ENCODE data around the gene ANXA1. TPM values are rescaled to one million over a fixed set of nuclear protein-coding genes. Genes with fewer than 3 reads are reported as not detected.

ANXA1 gene
- total and polyA plus RNA-seq, 4 donors, result 4.8 to 28.6 (median 14.5) TPM

- Histone ChIP-seq H3K9me3 (ENCODE audit: control insufficient read depth in 4 of 4, low read length in 3 of 4) (no peaks in the 10 kb centered on the region), H3K4me3 (ENCODE audit: low read depth in 1 of 3, low read length in 3 of 3) (no peak overlapping the region), H3K27me3 (ENCODE audit: control insufficient read depth in 4 of 4, insufficient read depth in 4 of 4, low read length in 3 of 4) (no peaks in the 10 kb centered on the region), H3K9ac (ENCODE audit: low read depth in 1 of 2, low read length in 2 of 2) (peak overlapping the region in 1 of 2 donors; percentile 20), H3K36me3 (ENCODE audit: control insufficient read depth in 4 of 4, insufficient read depth in 3 of 4, low read depth in 1 of 4, low read length in 3 of 4) (no peaks in the 10 kb centered on the region), H3K4me1 (ENCODE audit: control insufficient read depth in 4 of 4, insufficient read depth in 4 of 4, low read length in 3 of 4) (no peaks in the 10 kb centered on the region), H3K27ac (ENCODE audit: low read depth in 1 of 2, low read length in 2 of 2) (no peak overlapping the region)
- 64% methylated on average over 2 of the region's 2 CpGs for WGBS
- DNase-seq (ENCODE audit: low spot score), result no peak
- TF ChIP-seq, protein P1, sequence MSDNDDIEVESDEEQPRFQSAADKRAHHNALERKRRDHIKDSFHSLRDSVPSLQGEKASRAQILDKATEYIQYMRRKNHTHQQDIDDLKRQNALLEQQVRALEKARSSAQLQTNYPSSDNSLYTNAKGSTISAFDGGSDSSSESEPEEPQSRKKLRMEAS (IDR thresholded peaks at IDR 0.05), result no peak
- TF ChIP-seq, protein P2, sequence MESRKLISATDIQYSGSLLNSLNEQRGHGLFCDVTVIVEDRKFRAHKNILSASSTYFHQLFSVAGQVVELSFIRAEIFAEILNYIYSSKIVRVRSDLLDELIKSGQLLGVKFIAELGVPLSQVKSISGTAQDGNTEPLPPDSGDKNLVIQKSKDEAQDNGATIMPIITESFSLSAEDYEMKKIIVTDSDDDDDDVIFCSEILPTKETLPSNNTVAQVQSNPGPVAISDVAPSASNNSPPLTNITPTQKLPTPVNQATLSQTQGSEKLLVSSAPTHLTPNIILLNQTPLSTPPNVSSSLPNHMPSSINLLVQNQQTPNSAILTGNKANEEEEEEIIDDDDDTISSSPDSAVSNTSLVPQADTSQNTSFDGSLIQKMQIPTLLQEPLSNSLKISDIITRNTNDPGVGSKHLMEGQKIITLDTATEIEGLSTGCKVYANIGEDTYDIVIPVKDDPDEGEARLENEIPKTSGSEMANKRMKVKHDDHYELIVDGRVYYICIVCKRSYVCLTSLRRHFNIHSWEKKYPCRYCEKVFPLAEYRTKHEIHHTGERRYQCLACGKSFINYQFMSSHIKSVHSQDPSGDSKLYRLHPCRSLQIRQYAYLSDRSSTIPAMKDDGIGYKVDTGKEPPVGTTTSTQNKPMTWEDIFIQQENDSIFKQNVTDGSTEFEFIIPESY (IDR thresholded peaks at IDR 0.05), result no peak
- no peak for TF ChIP-seq GABPA (IDR thresholded peaks at IDR 0.05 in 1 of 2, conservative IDR thresholded peaks at IDR 0.05 in 1 of 2)
- no peak for TF ChIP-seq CTCF (IDR thresholded peaks at IDR 0.05; ENCODE audit: low read depth, low read length, missing input control)
- TF ChIP-seq YY1 (IDR thresholded peaks at IDR 0.05), result no peak
- TF ChIP-seq HNF4A (conservative IDR thresholded peaks at IDR 0.05), result no peak
- no peak for TF ChIP-seq NR2F2 (IDR thresholded peaks at IDR 0.05)
- no peak for TF ChIP-seq RAD21 (IDR thresholded peaks at IDR 0.05)
- TF ChIP-seq SP1 (IDR thresholded peaks at IDR 0.05), result no peak
- TF ChIP-seq, protein P3, sequence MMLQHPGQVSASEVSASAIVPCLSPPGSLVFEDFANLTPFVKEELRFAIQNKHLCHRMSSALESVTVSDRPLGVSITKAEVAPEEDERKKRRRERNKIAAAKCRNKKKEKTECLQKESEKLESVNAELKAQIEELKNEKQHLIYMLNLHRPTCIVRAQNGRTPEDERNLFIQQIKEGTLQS (IDR thresholded peaks at IDR 0.05), result no peak
- TF ChIP-seq EGR1 (IDR thresholded peaks at IDR 0.05; ENCODE audit: low read depth in 2 of 2), result no peak
- no peak for TF ChIP-seq REST (IDR thresholded peaks at IDR 0.05)
- TF ChIP-seq JUND (IDR thresholded peaks at IDR 0.05), result no peak
- TF ChIP-seq FOXA1 (IDR thresholded peaks at IDR 0.05), result no peak
- TF ChIP-seq TAF1 (conservative IDR thresholded peaks at IDR 0.05), result no peak
These were observed 13.8 kb upstream of the ANXA1 start for GRCh38 chr9:73137914-73138313.

GRCh38 chr9:73138516-73138915 is 13.1 kb upstream of the ANXA1 start:
- no peaks in the 10 kb centered on the region for H3K36me3 ChIP-seq (ENCODE audit: control insufficient read depth in 4 of 4, insufficient read depth in 3 of 4, low read depth in 1 of 4, low read length in 3 of 4)
- no peak overlapping the region for H3K4me3 ChIP-seq (ENCODE audit: low read depth in 1 of 3, low read length in 3 of 3)
- H3K9ac ChIP-seq (ENCODE audit: low read depth in 1 of 2, low read length in 2 of 2), result no peak overlapping the region
- WGBS, result 89% methylated on average over 2 of the region's 2 CpGs
- DNase-seq (ENCODE audit: low spot score), result no peak
- no peaks in the 10 kb centered on the region for H3K4me1 ChIP-seq (ENCODE audit: control insufficient read depth in 4 of 4, insufficient read depth in 4 of 4, low read length in 3 of 4)
- H3K27ac ChIP-seq (ENCODE audit: low read depth in 1 of 2, low read length in 2 of 2), result no peak overlapping the region
- H3K27me3 ChIP-seq (ENCODE audit: control insufficient read depth in 4 of 4, insufficient read depth in 4 of 4, low read length in 3 of 4), result no peaks in the 10 kb centered on the region
- H3K9me3 ChIP-seq (ENCODE audit: control insufficient read depth in 4 of 4, low read length in 3 of 4), result no peaks in the 10 kb centered on the region
- TF ChIP-seq RXRA (IDR thresholded peaks at IDR 0.05) (no peak), EGR1 (IDR thresholded peaks at IDR 0.05; ENCODE audit: low read depth in 2 of 2) (no peak), GABPA (IDR thresholded peaks at IDR 0.05 in 1 of 2, conservative IDR thresholded peaks at IDR 0.05 in 1 of 2) (no peak), HNF4A (conservative IDR thresholded peaks at IDR 0.05) (no peak), YY1 (IDR thresholded peaks at IDR 0.05) (no peak), HNF4G (IDR thresholded peaks at IDR 0.05) (no peak), REST (IDR thresholded peaks at IDR 0.05) (no peak), JUND (IDR thresholded peaks at IDR 0.05) (no peak), TAF1 (conservative IDR thresholded peaks at IDR 0.05) (no peak), RAD21 (IDR thresholded peaks at IDR 0.05) (no peak), FOXA1 (IDR thresholded peaks at IDR 0.05) (no peak), FOXA2 (IDR thresholded peaks at IDR 0.05) (no peak)
- TF ChIP-seq, protein P3 (IDR thresholded peaks at IDR 0.05), result no peak
- TF ChIP-seq, protein P2 (IDR thresholded peaks at IDR 0.05), result no peak

All from liver (tissue), 9 donors.